ENCODE measurements around the gene SPECC1.

- TF ChIP-seq CTCF (IDR thresholded peaks at IDR 0.05; ENCODE audit: insufficient read depth, low read length) (no peak), REST (IDR thresholded peaks at IDR 0.05; ENCODE audit: insufficient replicate concordance, low read depth) (no peak), POLR2AphosphoS5 (IDR thresholded peaks at IDR 0.05; ENCODE audit: low read depth) (no peak), SPI1 (IDR thresholded peaks at IDR 0.05; ENCODE audit: borderline replicate concordance, low read depth) (no peak)
Observed at GRCh38 chr17:20087538-20088250, 78.5 kb downstream of the SPECC1 start.

Measured in HL-60 (cell line).